Keratinocyte (primary cell): ENCODE data around the gene PPP1R2B. TPM values are rescaled to one million over a fixed set of nuclear protein-coding genes. Genes with fewer than 3 reads are reported as not detected.

Experiments
- DNase-seq: peaks from one replicate; pipeline ENCODE4 v3.0.0-alpha.2; 2011; ENCODE audit warnings: low read depth, missing footprints, low spot score
- FAIRE-seq: peaks from 2 replicates; lab custom pipeline; 2011; peaks lifted over from hg19 to GRCh38; lab: Jason Lieb, UNC
- H2AFZ ChIP-seq: 2 replicates; pipeline ENCODE4 v1.6.0; 2012; ENCODE audit warnings: low read length, control low read depth, inconsistent platforms; ENCODE audit not compliant: control insufficient read depth
- H3K27ac ChIP-seq: 2 replicates; pipeline ENCODE4 v1.5.1; 2011; ENCODE audit warnings: low read length; ENCODE audit not compliant: control insufficient read depth, insufficient read depth
- H3K27me3 ChIP-seq: 3 replicates; pipeline ENCODE4 v1.6.0; 2011; ENCODE audit warnings: low read length; ENCODE audit not compliant: control insufficient read depth, insufficient read depth; ENCODE audit errors: extremely low read depth
- H3K36me3 ChIP-seq, 2 experiments: 2 replicates in 1 of 2; 3 replicates in 1 of 2; pipeline ENCODE4 v1.5.1; 2011; ENCODE audit warnings: low read length in 2 of 2, mild to moderate bottlenecking in 1 of 2; ENCODE audit not compliant: control insufficient read depth in 2 of 2, insufficient read depth in 2 of 2; ENCODE audit errors: extremely low read depth in 1 of 2
- H3K4me1 ChIP-seq: 3 replicates; pipeline ENCODE4 v1.5.1; 2011; ENCODE audit warnings: low read length; ENCODE audit not compliant: control insufficient read depth, insufficient read depth; ENCODE audit errors: extremely low read depth
- H3K4me2 ChIP-seq: 3 replicates; pipeline ENCODE4 v1.6.0; 2011; ENCODE audit warnings: low read depth, low read length; ENCODE audit not compliant: control insufficient read depth, insufficient read depth; ENCODE audit errors: extremely low read depth
- H3K4me3 ChIP-seq, 3 experiments: fragments of 200-600 bp in 1 of 3; sonication (generic) in 1 of 3; 2 replicates in 2 of 3; 3 replicates in 1 of 3; pipeline ENCODE4 v1.5.1; 2011 to 2016; ENCODE audit warnings: low read length in 3 of 3, mild to moderate bottlenecking in 3 of 3, control low read depth in 2 of 3, inconsistent platforms in 1 of 3, low read depth in 1 of 3, mixed read lengths in 1 of 3, mixed run types in 1 of 3, moderate library complexity in 1 of 3; ENCODE audit not compliant: control insufficient read depth in 2 of 3, insufficient read depth in 2 of 3; ENCODE audit errors: extremely low read depth in 1 of 3
- H3K79me2 ChIP-seq: 2 replicates; pipeline ENCODE4 v1.6.0; 2012; ENCODE audit warnings: low read length; ENCODE audit not compliant: control insufficient read depth, insufficient read depth
- H3K9ac ChIP-seq: 3 replicates; pipeline ENCODE4 v1.6.0; 2011; ENCODE audit warnings: low read length; ENCODE audit not compliant: control insufficient read depth, insufficient read depth; ENCODE audit errors: extremely low read depth
- H3K9me1 ChIP-seq: 3 replicates; pipeline ENCODE4 v1.6.0; 2011; ENCODE audit warnings: low read length; ENCODE audit not compliant: control insufficient read depth, insufficient read depth; ENCODE audit errors: extremely low read depth
- H3K9me3 ChIP-seq: 2 replicates; pipeline ENCODE4 v1.5.1; 2012; ENCODE audit warnings: low read depth, low read length; ENCODE audit not compliant: control insufficient read depth
- H4K20me1 ChIP-seq: 3 replicates; pipeline ENCODE4 v1.6.0; 2011; ENCODE audit warnings: low read length; ENCODE audit not compliant: control insufficient read depth, insufficient read depth; ENCODE audit errors: extremely low read depth
- EZH2 ChIP-seq: IDR thresholded peaks from one replicate; pipeline ENCODE4 v1.6.1; 2012; ENCODE audit warnings: inconsistent platforms, mild to moderate bottlenecking, low read length, moderate library complexity
- dilution Hi-C: fragments of 300-500 bp; cut with MboI; formaldehyde crosslinking; loops from one replicate; pipeline ENCODE4 v1.7.0; 2020; ENCODE audit warnings: low sequenced_read_pairs; ENCODE audit not compliant: extremely low pct_ligation_motif_present
- polyA plus RNA-seq, 5 experiments: library from polyadenylated mRNA; depleted of rRNA in 3 of 5; stranded (reverse) in 3 of 5; stranded (forward) in 1 of 5; unstranded in 1 of 5; fragments of >200 nt; gene quantifications; 1 replicate in 1 of 5; 2 replicates in 3 of 5; 3 replicates in 1 of 5; pipeline versions ENCODE4 v1.2.1 to v1.2.3, GENCODE V29; 2011 to 2012; ENCODE audit warnings: missing spikeins in 2 of 5, low read depth in 1 of 5, low replicate concordance in 1 of 5
- TF ChIP-seq, protein P1 (sequence below), 3 experiments: IDR thresholded peaks in 1 of 3; conservative IDR thresholded peaks in 1 of 3; optimal IDR thresholded peaks in 1 of 3; 2 replicates in 2 of 3; 3 replicates in 1 of 3; pipeline versions ENCODE3 to v1.5.1; 2011; ENCODE audit warnings: low read length in 3 of 3, mild to moderate bottlenecking in 3 of 3, moderate library complexity in 2 of 3, control low read depth in 1 of 3, inconsistent platforms in 1 of 3; ENCODE audit not compliant: insufficient read depth in 2 of 3; ENCODE audit errors: extremely low read depth in 1 of 3

PPP1R2B gene
- polyA plus RNA-seq, 1 donor (not counting 4 experiments of a cell fraction or from before 2014, with no cell fraction given) = 0.05 TPM

DNA sequence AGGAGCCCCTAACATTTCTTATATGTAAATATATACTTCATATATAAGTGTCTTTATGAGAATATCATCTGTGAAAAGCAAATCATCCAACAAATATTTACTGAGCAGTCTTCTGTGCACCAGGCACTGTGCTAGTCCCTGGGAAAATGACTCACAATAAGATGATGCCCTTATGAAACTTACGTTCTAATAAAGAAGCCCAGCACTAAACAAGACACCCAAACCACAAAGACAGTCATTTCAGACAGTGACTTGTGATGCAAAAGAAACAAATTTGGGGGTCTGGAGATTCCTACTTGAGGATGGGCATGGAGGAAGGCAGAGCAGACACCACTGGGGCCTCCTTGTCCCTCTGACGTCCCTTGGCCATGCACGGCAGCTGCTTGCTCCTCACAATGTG, 30.6 kb upstream of the PPP1R2B start:
- H3K36me3 ChIP-seq = no peaks in the 10 kb centered on the region
- H3K9me1 ChIP-seq = no peaks in the 10 kb centered on the region
- no peak overlapping the region for H3K4me3 ChIP-seq
- H3K9me3 ChIP-seq = no peaks in the 10 kb centered on the region
- dilution Hi-C loops = no loop called here
- DNase-seq (no peak), FAIRE-seq (no peak)
- no peaks in the 10 kb centered on the region for H3K27me3 ChIP-seq
- H4K20me1 ChIP-seq = no peaks in the 10 kb centered on the region
- no peak overlapping the region for H3K9ac ChIP-seq
- H3K27ac ChIP-seq = no peak overlapping the region
- H3K79me2 ChIP-seq = no peaks in the 10 kb centered on the region
- no peak for TF ChIP-seq EZH2
- TF ChIP-seq, protein P1, sequence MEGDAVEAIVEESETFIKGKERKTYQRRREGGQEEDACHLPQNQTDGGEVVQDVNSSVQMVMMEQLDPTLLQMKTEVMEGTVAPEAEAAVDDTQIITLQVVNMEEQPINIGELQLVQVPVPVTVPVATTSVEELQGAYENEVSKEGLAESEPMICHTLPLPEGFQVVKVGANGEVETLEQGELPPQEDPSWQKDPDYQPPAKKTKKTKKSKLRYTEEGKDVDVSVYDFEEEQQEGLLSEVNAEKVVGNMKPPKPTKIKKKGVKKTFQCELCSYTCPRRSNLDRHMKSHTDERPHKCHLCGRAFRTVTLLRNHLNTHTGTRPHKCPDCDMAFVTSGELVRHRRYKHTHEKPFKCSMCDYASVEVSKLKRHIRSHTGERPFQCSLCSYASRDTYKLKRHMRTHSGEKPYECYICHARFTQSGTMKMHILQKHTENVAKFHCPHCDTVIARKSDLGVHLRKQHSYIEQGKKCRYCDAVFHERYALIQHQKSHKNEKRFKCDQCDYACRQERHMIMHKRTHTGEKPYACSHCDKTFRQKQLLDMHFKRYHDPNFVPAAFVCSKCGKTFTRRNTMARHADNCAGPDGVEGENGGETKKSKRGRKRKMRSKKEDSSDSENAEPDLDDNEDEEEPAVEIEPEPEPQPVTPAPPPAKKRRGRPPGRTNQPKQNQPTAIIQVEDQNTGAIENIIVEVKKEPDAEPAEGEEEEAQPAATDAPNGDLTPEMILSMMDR (optimal IDR thresholded peaks at IDR 0.05 in 1 of 3, IDR thresholded peaks at IDR 0.05 in 1 of 3, conservative IDR thresholded peaks at IDR 0.05 in 1 of 3; ENCODE audit: extremely low read depth in 1 of 3, insufficient read depth in 2 of 3, low read length in 3 of 3) = no peak
- H3K4me2 ChIP-seq = no peak overlapping the region
- no peak overlapping the region for H2AFZ ChIP-seq
- no peaks in the 10 kb centered on the region for H3K4me1 ChIP-seq

DNA sequence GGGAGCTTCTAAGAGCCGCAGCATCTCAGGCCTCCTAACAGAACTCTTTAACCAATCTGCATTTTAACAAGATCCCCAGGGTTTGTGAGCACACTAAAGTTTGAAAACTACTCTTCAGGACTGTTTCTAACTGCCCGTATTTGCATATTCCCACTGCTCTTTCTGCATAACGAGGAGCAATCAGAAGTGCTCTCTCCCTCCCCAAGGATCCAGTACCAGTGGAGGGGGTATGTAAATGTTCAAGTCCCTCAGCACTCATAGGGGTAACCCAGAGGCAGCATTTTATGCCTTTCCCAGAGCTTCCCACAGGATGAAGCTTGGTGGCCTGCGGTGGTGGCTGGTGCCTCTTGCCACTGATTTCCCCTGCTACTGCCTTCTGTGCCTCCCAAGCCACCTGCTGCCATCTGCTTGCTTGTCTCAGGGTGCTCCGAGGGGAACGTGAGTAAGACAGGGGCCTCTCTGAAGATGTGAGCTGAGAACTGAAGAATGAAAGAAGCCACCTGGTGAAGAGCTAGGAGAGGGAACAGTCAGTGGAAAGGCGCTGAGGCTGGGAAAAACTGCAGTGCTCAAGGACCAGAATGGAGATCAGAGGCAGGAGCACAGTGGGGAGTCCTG, 30.0 kb upstream of the PPP1R2B start:
- no peak overlapping the region for H3K4me2 ChIP-seq
- no peak overlapping the region for H3K27ac ChIP-seq
- FAIRE-seq (no peak), DNase-seq (no peak)
- dilution Hi-C loops = no loop called here
- H3K9me1 ChIP-seq = no peaks in the 10 kb centered on the region
- no peak overlapping the region for H2AFZ ChIP-seq
- TF ChIP-seq EZH2 = no peak
- TF ChIP-seq, protein P1 (optimal IDR thresholded peaks at IDR 0.05 in 1 of 3, IDR thresholded peaks at IDR 0.05 in 1 of 3, conservative IDR thresholded peaks at IDR 0.05 in 1 of 3; ENCODE audit: extremely low read depth in 1 of 3, insufficient read depth in 2 of 3, low read length in 3 of 3) = no peak
- no peaks in the 10 kb centered on the region for H3K36me3 ChIP-seq
- H3K79me2 ChIP-seq = no peaks in the 10 kb centered on the region
- no peaks in the 10 kb centered on the region for H3K27me3 ChIP-seq
- H3K9me3 ChIP-seq = no peaks in the 10 kb centered on the region
- no peak overlapping the region for H3K9ac ChIP-seq
- H4K20me1 ChIP-seq = no peaks in the 10 kb centered on the region
- H3K4me1 ChIP-seq = no peaks in the 10 kb centered on the region
- no peak overlapping the region for H3K4me3 ChIP-seq
